Suprapubic skin (tissue), 4 donors: ENCODE measurements around the gene GPX7. TPM values are rescaled to one million over a fixed set of nuclear protein-coding genes. Genes with fewer than 3 reads are reported as not detected.
A peak's percentile ranks its signal among the peaks of the same experiment; 100 is the strongest.

ENCODE experiments used
- DNase-seq, 2 donors: peaks; one replicate each; pipeline ENCODE4 v3.0.0-alpha.2; 2019; ENCODE audit warnings: low spot score in 2 of 2
- H3K27ac ChIP-seq: fragments of 200-600 bp; sonication (generic); one replicate; pipeline ENCODE4 v1.5.1; 2019
- H3K27me3 ChIP-seq: fragments of 200-600 bp; sonication (generic); one replicate; pipeline ENCODE4 v1.5.1; 2019
- H3K36me3 ChIP-seq: fragments of 200-600 bp; sonication (generic); one replicate; pipeline ENCODE4 v1.5.1; 2019
- H3K4me1 ChIP-seq: fragments of 200-600 bp; sonication (generic); one replicate; pipeline ENCODE4 v1.5.1; 2019
- H3K4me3 ChIP-seq: fragments of 200-600 bp; sonication (generic); one replicate; pipeline ENCODE4 v1.5.1; 2019; ENCODE audit warnings: mild to moderate bottlenecking
- H3K9me3 ChIP-seq: fragments of 200-600 bp; sonication (generic); one replicate; pipeline ENCODE4 v1.5.1; 2019
- EP300 ChIP-seq: sonication (generic); formaldehyde crosslinking; IDR thresholded peaks from one replicate; pipeline ENCODE4 v1.6.1; 2017; ENCODE audit warnings: antibody characterized with exemption
- POLR2A ChIP-seq, 2 donors: fragments of 450-650 bp; IDR thresholded peaks; one replicate each; pipeline ENCODE4 v1.6.1; 2017; ENCODE audit warnings: antibody characterized with exemption in 2 of 2, mild to moderate bottlenecking in 2 of 2, moderate library complexity in 2 of 2
- POLR2AphosphoS5 ChIP-seq, 3 donors: sonication (generic); formaldehyde crosslinking; IDR thresholded peaks; one replicate each; pipeline ENCODE4 v1.6.1; 2017; ENCODE audit warnings: antibody characterized with exemption in 3 of 3
- WGBS: methylation state at CpG from one replicate; pipeline ENCODE4 v1.1.5; 2018; 5-methylcytosine and 5-hydroxymethylcytosine counted together
- total RNA-seq, 4 donors: library from RNA; depleted of rRNA; stranded (reverse); fragments of >200 nt; gene quantifications; one replicate each; pipeline ENCODE4 v1.1.0, GENCODE V29; 2016
- TF ChIP-seq, protein P1 (sequence below), 2 donors: fragments of 200-600 bp in 1 of 2; fragments of 450-650 bp in 1 of 2; sonication (generic) in 1 of 2; IDR thresholded peaks; one replicate each; pipeline ENCODE4 v1.5.1; 2016 to 2019; ENCODE audit warnings: antibody characterized with exemption in 2 of 2, mild to moderate bottlenecking in 1 of 2, moderate library complexity in 1 of 2

The GPX7 gene
- total RNA-seq, 4 donors from 2014 or later: 3.1 to 11.1 (median 7.5) TPM

DNA sequence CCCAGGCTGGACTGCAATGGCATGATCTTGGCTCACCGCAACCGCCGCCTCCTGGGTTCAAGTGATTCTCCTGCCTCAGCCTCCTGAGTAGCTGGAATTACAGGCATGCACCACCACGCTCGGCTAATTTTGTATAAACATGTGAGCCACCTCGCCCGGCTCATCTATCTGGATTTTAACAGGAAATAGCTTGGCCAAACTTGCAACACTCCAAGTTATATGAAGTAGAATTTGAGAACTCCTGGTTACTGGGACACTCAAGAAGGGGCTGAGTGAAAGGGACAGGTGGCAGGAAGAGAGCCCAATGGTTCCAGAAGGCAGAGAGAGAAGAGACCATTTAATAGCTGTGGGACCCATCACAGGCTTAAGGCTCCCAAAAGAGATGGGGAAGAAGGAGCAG is 2.9 kb upstream of the GPX7 start:
- TF ChIP-seq EP300 (no peak), POLR2A (IDR thresholded peaks at IDR 0.05) (no peak), POLR2AphosphoS5 (IDR thresholded peaks at IDR 0.05) (no peak)
- TF ChIP-seq, protein P1, sequence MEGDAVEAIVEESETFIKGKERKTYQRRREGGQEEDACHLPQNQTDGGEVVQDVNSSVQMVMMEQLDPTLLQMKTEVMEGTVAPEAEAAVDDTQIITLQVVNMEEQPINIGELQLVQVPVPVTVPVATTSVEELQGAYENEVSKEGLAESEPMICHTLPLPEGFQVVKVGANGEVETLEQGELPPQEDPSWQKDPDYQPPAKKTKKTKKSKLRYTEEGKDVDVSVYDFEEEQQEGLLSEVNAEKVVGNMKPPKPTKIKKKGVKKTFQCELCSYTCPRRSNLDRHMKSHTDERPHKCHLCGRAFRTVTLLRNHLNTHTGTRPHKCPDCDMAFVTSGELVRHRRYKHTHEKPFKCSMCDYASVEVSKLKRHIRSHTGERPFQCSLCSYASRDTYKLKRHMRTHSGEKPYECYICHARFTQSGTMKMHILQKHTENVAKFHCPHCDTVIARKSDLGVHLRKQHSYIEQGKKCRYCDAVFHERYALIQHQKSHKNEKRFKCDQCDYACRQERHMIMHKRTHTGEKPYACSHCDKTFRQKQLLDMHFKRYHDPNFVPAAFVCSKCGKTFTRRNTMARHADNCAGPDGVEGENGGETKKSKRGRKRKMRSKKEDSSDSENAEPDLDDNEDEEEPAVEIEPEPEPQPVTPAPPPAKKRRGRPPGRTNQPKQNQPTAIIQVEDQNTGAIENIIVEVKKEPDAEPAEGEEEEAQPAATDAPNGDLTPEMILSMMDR (IDR thresholded peaks at IDR 0.05): no peak
- Histone ChIP-seq H3K27me3 (no peaks in the 10 kb centered on the region), H3K27ac (no peak overlapping the region), H3K9me3 (no peaks in the 10 kb centered on the region), H3K36me3 (no peaks in the 10 kb centered on the region), H3K4me1 (peaks cover 16% of the 10 kb centered on the region), H3K4me3 (no peak overlapping the region)
- 92% methylated on average over 7 of the region's 7 CpGs for WGBS
- DNase-seq: no peak

DNA sequence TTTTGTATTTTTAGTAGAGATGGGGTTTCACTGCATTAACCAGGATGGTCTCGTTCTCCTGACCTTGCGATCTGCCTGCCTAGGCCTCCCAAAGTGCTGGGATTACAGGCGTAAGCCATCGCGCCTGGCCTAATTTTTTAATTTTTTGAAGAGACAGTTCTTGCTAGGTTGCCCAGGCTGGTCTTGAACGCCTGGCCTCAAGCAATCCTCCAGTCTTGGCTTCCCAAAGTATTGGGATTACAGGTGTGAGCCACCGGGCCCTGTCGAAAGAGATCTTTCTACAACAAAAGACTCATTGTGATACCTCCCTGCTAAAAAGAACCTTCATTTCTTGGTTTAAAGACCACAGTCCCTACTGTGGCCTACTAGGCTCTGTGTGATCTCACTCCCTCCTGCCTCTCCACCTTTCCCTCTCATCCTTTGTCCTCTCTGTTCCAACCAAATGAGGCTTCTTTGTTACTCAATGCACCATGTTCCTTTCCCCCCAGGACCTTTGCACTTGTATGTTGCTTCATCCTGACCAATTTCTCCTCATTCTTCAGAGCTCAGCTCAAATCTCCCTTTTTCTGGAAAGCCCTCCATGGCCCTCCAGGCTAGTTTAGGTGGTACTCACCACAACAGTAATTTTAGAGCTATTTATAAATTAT is 1.5 kb upstream of the GPX7 start:
- TF ChIP-seq, protein P1 (IDR thresholded peaks at IDR 0.05): no peak
- TF ChIP-seq POLR2AphosphoS5 (IDR thresholded peaks at IDR 0.05) (no peak), EP300 (no peak), POLR2A (IDR thresholded peaks at IDR 0.05) (no peak)
- H3K36me3 ChIP-seq: no peaks in the 10 kb centered on the region
- no peaks in the 10 kb centered on the region for H3K27me3 ChIP-seq
- DNase-seq: no peak
- 96% methylated on average over 8 of the region's 8 CpGs for WGBS
- H3K27ac ChIP-seq: no peak overlapping the region
- no peak overlapping the region for H3K4me3 ChIP-seq
- no peaks in the 10 kb centered on the region for H3K9me3 ChIP-seq
- H3K4me1 ChIP-seq: peaks cover 20% of the 10 kb centered on the region

DNA sequence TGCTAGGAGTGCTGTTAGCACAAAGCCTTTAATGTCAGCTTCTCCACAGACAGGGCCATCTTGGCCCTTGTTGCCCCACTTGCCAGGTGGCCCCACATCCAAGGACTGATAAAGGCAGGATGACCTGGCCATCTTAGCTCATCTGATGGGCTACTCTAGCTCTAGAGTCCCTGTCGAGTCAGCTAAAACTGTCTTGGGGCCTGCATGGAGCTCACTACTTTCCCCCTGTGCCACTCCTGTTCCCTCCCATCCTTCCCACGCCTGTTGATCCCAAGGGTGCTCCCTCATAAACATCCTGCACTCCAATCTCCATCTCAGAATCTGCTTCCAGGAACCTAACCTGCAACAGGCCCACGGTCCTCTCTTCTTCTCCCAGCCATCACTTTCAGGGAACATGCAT is 652 bp upstream of the GPX7 start:
- H3K4me3 ChIP-seq: peak overlapping the region; percentile 57
- H3K27me3 ChIP-seq: no peaks in the 10 kb centered on the region
- H3K4me1 ChIP-seq: peaks cover 20% of the 10 kb centered on the region
- H3K9me3 ChIP-seq: no peaks in the 10 kb centered on the region
- 65% methylated on average over 3 of the region's 3 CpGs for WGBS
- no peak overlapping the region for H3K27ac ChIP-seq
- no peaks in the 10 kb centered on the region for H3K36me3 ChIP-seq
- no peak for TF ChIP-seq EP300
- TF ChIP-seq POLR2A (IDR thresholded peaks at IDR 0.05): no peak
- TF ChIP-seq, protein P1 (IDR thresholded peaks at IDR 0.05): no peak
- TF ChIP-seq POLR2AphosphoS5 (IDR thresholded peaks at IDR 0.05): no peak
- DNase-seq: no peak

DNA sequence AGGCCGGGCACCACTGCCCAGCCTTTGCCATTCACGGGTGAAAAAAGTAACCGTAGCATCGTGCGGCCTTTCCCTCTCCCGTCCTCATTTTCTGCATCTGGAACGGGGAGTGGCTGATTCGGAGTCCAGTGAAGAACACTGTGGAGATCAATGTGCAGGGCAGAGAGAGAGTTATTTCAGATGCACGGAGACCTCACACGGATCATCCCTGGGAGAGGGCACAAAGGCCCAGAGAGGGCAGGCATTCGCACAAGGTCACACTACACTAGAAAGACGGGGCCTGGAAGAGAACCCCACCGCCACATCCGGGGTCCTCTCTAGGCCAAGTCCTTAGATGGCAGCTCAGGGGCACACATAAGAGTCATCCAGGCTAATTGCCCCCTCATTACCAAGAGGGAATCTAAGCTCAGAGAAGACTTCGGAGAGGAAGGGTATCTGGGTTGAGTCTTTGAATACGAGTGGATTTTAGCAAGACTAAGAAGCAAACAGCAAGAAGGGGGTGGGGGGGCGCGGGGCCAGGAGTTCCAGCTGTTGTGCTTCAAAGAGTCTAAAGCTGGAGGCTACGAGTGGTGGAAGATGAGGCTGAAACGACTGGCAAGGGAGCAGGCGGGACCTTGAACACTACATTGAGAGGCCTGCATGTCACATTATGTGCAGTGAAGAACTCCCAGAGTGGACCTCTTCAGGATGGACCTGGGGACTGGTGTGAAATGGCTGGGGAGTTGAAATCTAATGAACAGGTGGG is 857 bp downstream of the GPX7 start:
- TF ChIP-seq POLR2A (IDR thresholded peaks at IDR 0.05) (no peak), POLR2AphosphoS5 (IDR thresholded peaks at IDR 0.05) (no peak), EP300 (no peak)
- H3K27me3 ChIP-seq: no peaks in the 10 kb centered on the region
- peaks cover 12% of the 10 kb centered on the region for H3K36me3 ChIP-seq
- H3K4me1 ChIP-seq: peaks cover 20% of the 10 kb centered on the region
- no peak overlapping the region for H3K27ac ChIP-seq
- peak overlapping the region; percentile 57 for H3K4me3 ChIP-seq
- 42% methylated on average over 21 of the region's 21 CpGs for WGBS
- H3K9me3 ChIP-seq: no peaks in the 10 kb centered on the region
- no peak for DNase-seq

DNA sequence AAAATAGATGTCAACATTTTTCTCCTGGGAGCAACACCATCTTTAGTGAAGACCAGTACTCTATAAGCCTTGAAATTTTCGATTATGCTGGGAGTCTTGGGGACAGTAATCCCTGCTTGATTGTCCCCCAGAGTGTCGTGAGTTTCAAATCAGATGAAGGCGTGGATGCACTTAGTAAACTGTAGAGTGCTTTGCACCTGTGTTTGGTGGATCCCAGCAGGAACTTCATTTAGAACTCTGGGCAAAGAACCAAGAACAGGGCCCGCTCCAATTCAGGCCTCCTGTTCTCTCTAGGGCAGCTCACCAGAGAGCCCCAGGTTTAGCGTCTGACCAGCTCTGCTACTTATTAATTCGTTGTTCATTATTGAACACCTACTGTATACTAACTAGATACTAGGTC is 1.5 kb downstream of the GPX7 start:
- Histone ChIP-seq H3K9me3 (no peaks in the 10 kb centered on the region), H3K4me3 (no peak overlapping the region), H3K36me3 (peaks cover 17% of the 10 kb centered on the region), H3K27me3 (no peaks in the 10 kb centered on the region), H3K27ac (no peak overlapping the region), H3K4me1 (peaks cover 20% of the 10 kb centered on the region)
- TF ChIP-seq, protein P1 (IDR thresholded peaks at IDR 0.05): no peak
- TF ChIP-seq EP300 (no peak), POLR2A (IDR thresholded peaks at IDR 0.05) (no peak), POLR2AphosphoS5 (IDR thresholded peaks at IDR 0.05) (no peak)
- no peak for DNase-seq
- WGBS: 83% methylated on average over 6 of the region's 6 CpGs
